Ectodermal cell (in vitro differentiated cells): Measurements from ENCODE around the gene MRAP. TPM values are rescaled to one million over a fixed set of nuclear protein-coding genes. Genes with fewer than 3 reads are reported as not detected.
"Not testable (repeated sequence)": the region's sequence is repeated elsewhere in the genome, so short reads cannot be mapped to it uniquely, and the experiment has no call there.

ENCODE experiments used
- H3K27ac ChIP-seq: 2 replicates; pipeline ENCODE4 v1.7.0; 2013; ENCODE audit warnings: mild to moderate bottlenecking, low read depth, low read length; ENCODE audit not compliant: insufficient read depth, poor library complexity, severe bottlenecking
- H3K27me3 ChIP-seq: 2 replicates; pipeline ENCODE4 v1.7.0; 2013; ENCODE audit warnings: mild to moderate bottlenecking, low read length; ENCODE audit not compliant: insufficient read depth, control insufficient read depth, poor library complexity, severe bottlenecking
- H3K36me3 ChIP-seq: one replicate; pipeline ENCODE4 v1.7.0; 2013; ENCODE audit warnings: low read length; ENCODE audit not compliant: control insufficient read depth, insufficient read depth
- H3K4me1 ChIP-seq: one replicate; pipeline ENCODE4 v1.7.0; 2013; ENCODE audit warnings: low read length; ENCODE audit not compliant: control insufficient read depth, insufficient read depth
- H3K4me3 ChIP-seq: 2 replicates; pipeline ENCODE4 v1.7.0; 2013; ENCODE audit warnings: low read depth, low read length, control low read depth; ENCODE audit not compliant: insufficient read depth
- H3K9me3 ChIP-seq: 2 replicates; pipeline ENCODE4 v1.7.0; 2013; ENCODE audit warnings: mild to moderate bottlenecking, low read length, moderate library complexity; ENCODE audit not compliant: control insufficient read depth
- WGBS, 2 experiments: methylation state at CpG; one replicate each; pipeline ENCODE4 v1.1.7; 2013; ENCODE audit warnings: missing lambda C conversion rate in 2 of 2; 5-methylcytosine and 5-hydroxymethylcytosine counted together
- polyA plus RNA-seq, 4 experiments: library from polyadenylated mRNA; stranded (reverse); fragments of 50-300 nt; gene quantifications; one replicate each; pipeline ENCODE4 v1.2.3, GENCODE V29; 2013

The MRAP gene
- polyA plus RNA-seq (2013, experiment 1 of 4), result not detected
- not detected for polyA plus RNA-seq (2013, experiment 2 of 4)
- polyA plus RNA-seq (2013, experiment 3 of 4), result not detected
- polyA plus RNA-seq (2013, experiment 4 of 4), result not detected

DNA sequence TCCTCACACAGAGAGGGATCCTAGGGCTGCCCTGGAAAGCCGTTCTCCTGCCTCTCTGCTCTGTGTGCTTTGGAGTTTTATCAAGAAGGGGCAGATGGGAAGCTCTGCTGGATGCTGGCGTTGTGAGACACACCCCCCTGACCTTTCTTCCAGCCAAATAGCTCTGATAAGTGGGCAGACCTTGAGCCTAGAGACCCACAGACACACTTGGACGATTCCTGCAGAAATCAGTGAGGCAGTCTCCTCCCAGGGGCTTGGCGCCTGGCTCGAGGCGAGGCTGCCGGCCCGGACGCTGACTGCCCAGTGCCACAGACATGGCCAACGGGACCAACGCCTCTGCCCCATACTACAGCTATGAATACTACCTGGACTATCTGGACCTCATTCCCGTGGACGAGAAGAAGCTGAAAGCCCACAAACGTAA is at the start of gene MRAP:
TSS of gene MRAP (plus strand) at position 198 of the 424 bp plus-strand sequence. CDS start at position 315, 117 bp downstream.
- no peaks in the 10 kb centered on the region for H3K9me3 ChIP-seq
- no peaks in the 10 kb centered on the region for H3K4me1 ChIP-seq
- no peaks in the 10 kb centered on the region for H3K27me3 ChIP-seq
- H3K27ac ChIP-seq, result no peak within 1 kb of the TSS
- H3K36me3 ChIP-seq, result no peaks in the 10 kb centered on the region
- no peak within 1 kb of the TSS for H3K4me3 ChIP-seq
- WGBS, 2 experiments, result 91 to 93% methylated on average over 14 of the region's 14 CpGs

GRCh38 chr21:32249511-32250280 is 49.0 kb upstream of the MRAP start:
- Histone ChIP-seq H3K4me1 (peaks cover 11% of the 10 kb centered on the region), H3K36me3 (no peaks in the 10 kb centered on the region), H3K4me3 (no peak overlapping the region), H3K9me3 (no peaks in the 10 kb centered on the region), H3K27me3 (no peaks in the 10 kb centered on the region), H3K27ac (no peak overlapping the region)
- 91 to 94% methylated on average over 14 of the region's 15 CpGs for WGBS, 2 experiments

GRCh38 chr21:32252136-32252535 is 46.5 kb upstream of the MRAP start:
- Histone ChIP-seq H3K27ac (no peak overlapping the region), H3K9me3 (no peaks in the 10 kb centered on the region), H3K27me3 (no peaks in the 10 kb centered on the region), H3K4me3 (no peak overlapping the region), H3K36me3 (no peaks in the 10 kb centered on the region), H3K4me1 (peaks cover 11% of the 10 kb centered on the region)

DNA sequence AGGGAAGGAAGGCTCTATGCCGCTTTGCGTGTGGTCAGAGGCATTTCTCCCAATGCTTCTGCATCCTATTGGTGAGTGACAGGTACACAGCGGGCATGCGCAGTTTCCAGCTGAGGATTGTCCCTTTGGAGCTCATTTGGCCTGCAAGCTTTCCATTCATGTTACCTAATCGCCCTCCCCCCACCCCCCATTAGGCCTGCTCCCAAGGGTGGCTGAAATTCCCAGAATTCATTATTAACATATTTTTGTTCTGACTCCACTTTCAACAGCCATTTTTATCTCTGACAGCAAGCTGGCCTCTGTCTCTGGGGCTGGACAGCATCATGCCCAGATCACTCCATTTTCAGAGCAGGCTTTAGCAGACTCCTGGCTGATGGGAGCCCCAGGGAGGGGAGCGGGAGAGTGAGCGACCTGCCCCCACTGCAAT is 45.4 kb upstream of the MRAP start:
- H3K4me3 ChIP-seq, result no peak overlapping the region
- H3K27ac ChIP-seq, result no peak overlapping the region
- peaks cover 14% of the 10 kb centered on the region for H3K4me1 ChIP-seq
- WGBS, 2 experiments, result 79% methylated on average over 7 of the region's 7 CpGs
- H3K27me3 ChIP-seq, result no peaks in the 10 kb centered on the region
- no peaks in the 10 kb centered on the region for H3K9me3 ChIP-seq
- no peaks in the 10 kb centered on the region for H3K36me3 ChIP-seq

- H3K4me1 ChIP-seq, result peaks cover 4% of the 10 kb centered on the region
- H3K9me3 ChIP-seq, result no peaks in the 10 kb centered on the region
- no peaks in the 10 kb centered on the region for H3K36me3 ChIP-seq
- 94 to 95% methylated on average over 12 of the region's 12 CpGs for WGBS, 2 experiments
- no peak overlapping the region for H3K4me3 ChIP-seq
- no peaks in the 10 kb centered on the region for H3K27me3 ChIP-seq
- H3K27ac ChIP-seq, result no peak overlapping the region
Measured at GRCh38 chr21:32256251-32256650, 42.4 kb upstream of the MRAP start.

DNA sequence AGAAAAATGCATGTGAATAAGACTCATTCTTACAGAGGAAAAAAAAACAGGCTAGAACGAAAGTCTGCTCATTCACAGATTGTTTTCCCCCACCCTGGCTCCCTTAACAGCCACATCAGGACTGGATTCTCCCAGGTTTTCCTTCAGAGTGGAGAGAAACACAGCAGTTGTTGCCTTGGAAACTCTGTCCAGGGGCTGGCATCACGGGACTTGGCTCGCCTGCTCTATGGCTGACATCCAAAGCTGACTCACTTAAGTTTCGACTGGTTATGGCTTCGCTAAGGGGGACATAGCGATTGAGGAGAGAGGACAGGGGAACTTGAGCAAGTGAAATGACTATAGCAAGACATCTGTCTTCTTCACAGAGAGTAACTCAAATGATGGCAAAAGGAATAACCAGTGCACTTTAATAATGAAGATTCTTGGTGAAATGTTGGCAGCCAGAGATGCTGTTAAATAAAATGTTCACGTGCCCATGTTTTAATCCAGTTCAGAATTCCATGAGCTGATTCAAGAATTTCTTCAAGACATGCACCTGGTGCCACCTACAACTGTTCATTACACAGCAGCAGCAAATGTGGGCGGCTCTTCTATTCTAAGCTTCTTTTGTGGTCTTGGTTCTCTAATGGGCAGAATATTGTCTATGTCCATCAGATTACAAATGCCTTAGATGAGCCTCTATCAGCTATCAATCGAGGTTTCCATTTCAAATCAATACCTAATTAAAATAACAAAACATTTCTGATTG is 41.6 kb upstream of the MRAP start:
- no peaks in the 10 kb centered on the region for H3K36me3 ChIP-seq
- 84 to 87% methylated on average over 9 of the region's 9 CpGs for WGBS, 2 experiments
- H3K4me1 ChIP-seq, result peaks cover 4% of the 10 kb centered on the region
- no peak overlapping the region for H3K27ac ChIP-seq
- H3K9me3 ChIP-seq, result no peaks in the 10 kb centered on the region
- H3K4me3 ChIP-seq, result no peak overlapping the region
- no peaks in the 10 kb centered on the region for H3K27me3 ChIP-seq

- H3K27me3 ChIP-seq, result no peaks in the 10 kb centered on the region
- WGBS, 2 experiments, result 51 to 53% methylated on average over 16 of the region's 16 CpGs
- H3K9me3 ChIP-seq, result no peaks in the 10 kb centered on the region
- H3K4me3 ChIP-seq, result no peak overlapping the region
- peaks cover 4% of the 10 kb centered on the region for H3K4me1 ChIP-seq
- H3K36me3 ChIP-seq, result no peaks in the 10 kb centered on the region
- H3K27ac ChIP-seq, result no peak overlapping the region
Measured at GRCh38 chr21:32257962-32258785, 40.5 kb upstream of the MRAP start.

- 91 to 94% methylated on average over 3 to 4 of the region's 5 CpGs for WGBS, 2 experiments
- H3K27ac ChIP-seq, H3K27me3 ChIP-seq, H3K36me3 ChIP-seq, H3K4me1 ChIP-seq, H3K4me3 ChIP-seq, H3K9me3 ChIP-seq: not testable (repeated sequence)
Measured at GRCh38 chr21:32258786-32259048, 39.9 kb upstream of the MRAP start.

DNA sequence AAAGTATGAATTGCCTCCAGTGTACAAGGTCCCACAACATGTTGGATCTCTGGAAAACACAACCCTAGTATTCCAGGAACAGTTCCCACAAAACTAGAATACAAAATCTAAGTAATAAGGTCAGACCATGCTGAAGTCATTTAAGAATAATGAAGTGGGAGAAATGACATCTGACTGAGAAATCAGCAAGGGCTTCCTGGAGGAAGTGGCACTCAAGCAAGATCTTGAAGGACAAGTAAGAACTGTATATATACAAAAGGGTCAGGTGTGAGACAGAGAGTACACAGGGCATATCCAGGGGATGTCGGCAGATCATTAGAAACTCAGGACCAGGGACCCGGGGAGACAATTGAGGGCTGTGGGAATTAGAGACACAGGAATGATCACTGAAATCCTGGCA is 38.5 kb upstream of the MRAP start:
- 94 to 97% methylated on average over 2 of the region's 2 CpGs for WGBS, 2 experiments
- no peaks in the 10 kb centered on the region for H3K36me3 ChIP-seq
- H3K27ac ChIP-seq, result no peak overlapping the region
- H3K27me3 ChIP-seq, result no peaks in the 10 kb centered on the region
- H3K4me1 ChIP-seq, result peaks cover 4% of the 10 kb centered on the region
- H3K4me3 ChIP-seq, result no peak overlapping the region
- no peaks in the 10 kb centered on the region for H3K9me3 ChIP-seq

DNA sequence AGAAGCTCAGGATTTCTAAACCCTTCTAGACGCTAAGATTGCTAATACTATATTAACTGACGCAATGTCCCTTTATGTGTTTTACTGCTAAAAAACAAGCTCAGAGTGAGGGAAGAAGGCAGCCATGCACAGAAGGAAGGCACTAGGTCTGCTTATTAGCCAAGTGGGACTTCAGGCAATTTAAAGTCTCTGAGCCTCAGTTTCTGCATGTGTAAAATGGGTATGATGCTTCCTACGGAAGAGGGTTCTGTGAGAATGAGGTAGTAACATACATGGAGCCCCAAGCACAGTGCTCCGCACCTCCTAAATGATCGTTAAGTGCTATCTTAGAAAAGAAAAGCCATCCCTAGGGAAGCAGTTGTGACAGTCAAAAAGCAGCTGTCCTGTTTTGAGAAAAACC is 36.7 kb upstream of the MRAP start:
- WGBS, 2 experiments, result 92% methylated on average over 5 of the region's 5 CpGs

More for the DNA sequence above, 36.7 kb upstream of the MRAP start:
- no peak overlapping the region for H3K4me3 ChIP-seq
- H3K27me3 ChIP-seq, result no peaks in the 10 kb centered on the region
- H3K27ac ChIP-seq, result no peak overlapping the region
- H3K36me3 ChIP-seq, result no peaks in the 10 kb centered on the region
- peaks cover 4% of the 10 kb centered on the region for H3K4me1 ChIP-seq
- H3K9me3 ChIP-seq, result no peaks in the 10 kb centered on the region
